Brain microvascular endothelial cell (primary cell): ENCODE measurements around the gene NUMB.

Experiments
- DNase-seq: peaks from one replicate; pipeline ENCODE4 v3.0.0-alpha.2; 2020
- H3K27ac ChIP-seq: fragments of 250-450 bp; sonication (Bioruptor Pico); 2 replicates; pipeline ENCODE4 v1.5.1; 2020; ENCODE audit warnings: mild to moderate bottlenecking, moderate library complexity
- H3K27me3 ChIP-seq: fragments of 250-450 bp; sonication (Bioruptor Pico); replicated peaks from 2 replicates; pipeline ENCODE4 v1.5.1; 2020; ENCODE audit warnings: mild to moderate bottlenecking
- H3K36me3 ChIP-seq: fragments of 250-450 bp; sonication (Bioruptor Pico); replicated peaks from 2 replicates; pipeline ENCODE4 v1.5.1; 2020; ENCODE audit warnings: mild to moderate bottlenecking
- H3K4me3 ChIP-seq: 2 replicates; pipeline ENCODE4 v1.5.1; 2011; ENCODE audit warnings: low read depth, mild to moderate bottlenecking, control low read depth, low read length, moderate library complexity
- in situ Hi-C: cut with HindIII; loops from 2 replicates; pipeline ENCODE4 v1.10.0; 2017; ENCODE audit warnings: low sequenced_read_pairs, low pct_ligation_motif_present
- TF ChIP-seq, protein P1 (sequence below): IDR thresholded peaks from 2 replicates; pipeline ENCODE4 v1.5.1; 2011; ENCODE audit warnings: low read depth, mild to moderate bottlenecking, moderate library complexity, low read length, control low read depth, inconsistent platforms; ENCODE audit errors: missing control alignments

NUMB gene

DNA sequence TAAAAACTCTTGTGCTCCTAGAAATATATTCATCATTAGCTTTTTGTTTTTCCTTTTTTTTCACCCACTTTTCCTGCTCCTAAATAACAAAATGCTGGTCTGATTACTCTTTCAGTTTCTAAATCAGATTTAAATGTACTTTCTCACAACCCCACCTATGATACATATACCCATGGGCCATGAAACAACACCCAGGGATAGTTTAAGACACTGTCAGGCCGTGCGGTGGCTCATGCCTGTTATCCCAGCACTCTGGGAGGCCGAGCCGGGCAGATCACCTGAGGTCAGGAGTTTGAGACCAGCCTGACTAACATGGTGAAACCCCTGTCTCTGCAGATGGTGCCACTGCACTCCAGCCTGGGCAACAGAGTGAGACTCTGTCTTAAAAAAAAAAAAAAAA, 1.6 kb upstream of the NUMB start:
- in situ Hi-C loops, result loop anchor here (25.0 kb wide), 2 partner anchors 173 to 273 kb away; no protein-coding TSS in a partner anchor
- Histone ChIP-seq H3K27me3 (no peaks in the 10 kb centered on the region), H3K36me3 (no peaks in the 10 kb centered on the region), H3K4me3 (no peak overlapping the region), H3K27ac (peak overlapping the region; percentile 22)
- TF ChIP-seq, protein P1, sequence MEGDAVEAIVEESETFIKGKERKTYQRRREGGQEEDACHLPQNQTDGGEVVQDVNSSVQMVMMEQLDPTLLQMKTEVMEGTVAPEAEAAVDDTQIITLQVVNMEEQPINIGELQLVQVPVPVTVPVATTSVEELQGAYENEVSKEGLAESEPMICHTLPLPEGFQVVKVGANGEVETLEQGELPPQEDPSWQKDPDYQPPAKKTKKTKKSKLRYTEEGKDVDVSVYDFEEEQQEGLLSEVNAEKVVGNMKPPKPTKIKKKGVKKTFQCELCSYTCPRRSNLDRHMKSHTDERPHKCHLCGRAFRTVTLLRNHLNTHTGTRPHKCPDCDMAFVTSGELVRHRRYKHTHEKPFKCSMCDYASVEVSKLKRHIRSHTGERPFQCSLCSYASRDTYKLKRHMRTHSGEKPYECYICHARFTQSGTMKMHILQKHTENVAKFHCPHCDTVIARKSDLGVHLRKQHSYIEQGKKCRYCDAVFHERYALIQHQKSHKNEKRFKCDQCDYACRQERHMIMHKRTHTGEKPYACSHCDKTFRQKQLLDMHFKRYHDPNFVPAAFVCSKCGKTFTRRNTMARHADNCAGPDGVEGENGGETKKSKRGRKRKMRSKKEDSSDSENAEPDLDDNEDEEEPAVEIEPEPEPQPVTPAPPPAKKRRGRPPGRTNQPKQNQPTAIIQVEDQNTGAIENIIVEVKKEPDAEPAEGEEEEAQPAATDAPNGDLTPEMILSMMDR, result no peak
- DNase-seq, result no peak

- TF ChIP-seq, protein P1, result no peak
- in situ Hi-C loops, result loop anchor here (25.0 kb wide), 2 partner anchors 171 to 271 kb away; no protein-coding TSS in a partner anchor
- DNase-seq, result no peak
- Histone ChIP-seq H3K27me3 (no peaks in the 10 kb centered on the region), H3K36me3 (no peaks in the 10 kb centered on the region), H3K27ac (peak overlapping the region; percentile 74), H3K4me3 (peak overlapping the region; percentile 94)
These were observed 493 bp downstream of the NUMB start for GRCh38 chr14:73457924-73458182.

- Histone ChIP-seq H3K27me3 (no peaks in the 10 kb centered on the region), H3K36me3 (no peaks in the 10 kb centered on the region), H3K4me3 (peak overlapping the region; percentile 94), H3K27ac (peak overlapping the region; percentile 74)
- TF ChIP-seq, protein P1, result no peak
- no peak for DNase-seq
- in situ Hi-C loops, result loop anchor here (25.0 kb wide), 2 partner anchors 170 to 270 kb away; no protein-coding TSS in a partner anchor
These were observed 1.1 kb downstream of the NUMB start for GRCh38 chr14:73457041-73457923.

DNA sequence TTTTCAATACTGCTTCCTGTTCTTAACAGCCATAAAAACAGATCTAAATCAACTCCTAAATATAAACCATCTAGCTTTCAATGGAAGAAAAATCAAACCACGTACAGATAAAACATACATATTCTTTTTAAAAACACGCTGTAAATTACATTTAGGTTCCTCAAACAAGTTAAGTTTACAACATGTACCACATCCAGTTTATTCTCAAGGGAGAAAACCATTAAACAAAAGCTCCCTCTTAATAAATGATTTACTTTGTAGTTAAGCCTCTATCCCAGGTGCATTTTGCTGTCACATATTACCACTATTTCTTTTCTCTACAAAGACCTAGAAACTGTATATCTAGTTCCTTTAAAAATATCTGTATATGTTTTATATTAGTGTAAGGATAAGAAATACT, 3.1 kb downstream of the NUMB start:
- no peak overlapping the region for H3K27ac ChIP-seq
- no peaks in the 10 kb centered on the region for H3K27me3 ChIP-seq
- TF ChIP-seq, protein P1, result no peak
- no peaks in the 10 kb centered on the region for H3K36me3 ChIP-seq
- in situ Hi-C loops, result loop anchor here (25.0 kb wide), 2 partner anchors 168 to 268 kb away; no protein-coding TSS in a partner anchor
- no peak for DNase-seq
- peak overlapping the region; percentile 94 for H3K4me3 ChIP-seq

GRCh38 chr14:73452341-73453186, 5.8 kb downstream of the NUMB start:
- TF ChIP-seq, protein P1, result no peak
- in situ Hi-C loops, result loop anchor here (25.0 kb wide), 2 partner anchors 165 to 265 kb away; no protein-coding TSS in a partner anchor
- Histone ChIP-seq H3K36me3 (no peaks in the 10 kb centered on the region), H3K27me3 (no peaks in the 10 kb centered on the region), H3K27ac (peak overlapping the region; percentile 44), H3K4me3 (no peak overlapping the region)
- DNase-seq, result peak; percentile 83
